Thyroid gland (tissue), 4 donors: ENCODE results near the gene ANKRD55.

Source experiments
- CTCF ChIP-seq, 6 experiments: fragments of 200-600 bp in 3 of 6; fragments of 450-650 bp in 3 of 6; sonication (generic) in 3 of 6; IDR thresholded peaks; one replicate each; pipeline ENCODE4 v1.5.1; 2016 to 2019; ENCODE audit warnings: antibody characterized with exemption in 6 of 6, mild to moderate bottlenecking in 2 of 6, inconsistent platforms in 1 of 6, moderate library complexity in 1 of 6
- POLR2A ChIP-seq, 2 donors: fragments of 450-650 bp; IDR thresholded peaks; one replicate each; pipeline ENCODE4 v1.6.1; 2017; ENCODE audit warnings: antibody characterized with exemption in 2 of 2, mild to moderate bottlenecking in 2 of 2, moderate library complexity in 1 of 2

DNA sequence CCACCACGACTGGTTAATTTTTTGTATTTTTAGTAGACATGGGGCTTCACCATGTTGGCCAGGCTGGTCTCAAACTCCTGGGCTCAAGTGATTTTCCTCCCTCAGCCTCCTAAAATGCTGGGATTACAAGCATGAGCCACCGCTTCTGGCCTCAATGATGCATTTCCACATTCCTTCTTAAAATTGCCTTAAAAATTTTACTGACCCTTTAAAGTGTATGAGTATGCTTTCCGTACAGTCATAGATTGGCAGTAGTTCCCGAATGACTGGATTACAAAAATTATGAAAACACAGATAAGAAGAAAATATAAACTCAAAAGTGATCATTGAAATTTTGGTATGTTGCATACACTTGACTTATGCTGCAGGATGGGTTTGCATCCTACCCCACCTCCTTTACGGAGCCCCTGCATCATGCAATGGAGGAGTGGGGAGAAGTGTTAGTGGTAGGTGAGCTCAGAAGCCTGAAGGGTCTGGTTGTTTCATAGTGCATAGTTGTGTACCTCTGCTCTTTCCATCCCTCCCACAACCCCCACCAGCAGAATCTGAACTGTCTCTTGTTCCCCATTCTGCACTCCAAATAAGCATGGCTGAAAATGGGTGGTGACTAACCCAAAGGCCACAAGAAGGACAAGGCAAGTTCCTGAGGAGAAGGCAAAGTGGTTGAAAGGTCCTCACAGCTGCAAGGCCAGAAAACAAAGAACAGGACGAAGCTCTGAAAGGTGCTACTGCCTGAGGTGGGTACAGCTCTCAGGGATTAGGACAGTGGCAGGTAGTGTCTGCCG, 26.8 kb downstream of the ANKRD55 start:
- TF ChIP-seq CTCF (IDR thresholded peaks at IDR 0.05) (no peak), POLR2A (IDR thresholded peaks at IDR 0.05) (no peak)
